Measurements from ENCODE around the gene ACTRT3.

ACTRT3 gene

GRCh38 chr3:169772897-169773816 lies 3.8 kb upstream of the ACTRT3 start, which contains the start of gene MYNN (continued):
- TF ChIP-seq ZNF473 (tag by site-specific recombination; IDR thresholded peaks at IDR 0.05) (no peak), ZNF362 (tag by site-specific recombination; IDR thresholded peaks at IDR 0.05) (no peak), ZSCAN18 (tag by site-specific recombination; IDR thresholded peaks at IDR 0.05) (no peak), KLF8 (tag by site-specific recombination; IDR thresholded peaks at IDR 0.05) (peak; percentile 45; the same call in 1 of the 2 replicates), ZNF112 (tag by site-specific recombination; IDR thresholded peaks at IDR 0.05) (no peak), ZBTB26 (tag by site-specific recombination; optimal IDR thresholded peaks at IDR 0.05) (peak; percentile 42), ZNF19 (tag by site-specific recombination; IDR thresholded peaks at IDR 0.05; ENCODE audit: low read depth) (no peak), PRDM2 (tag by site-specific recombination; IDR thresholded peaks at IDR 0.05; ENCODE audit: borderline replicate concordance) (no peak), ZNF404 (tag by site-specific recombination; IDR thresholded peaks at IDR 0.05) (no peak), ZNF266 (tag by site-specific recombination; IDR thresholded peaks at IDR 0.05; ENCODE audit: low read depth) (no peak), YY1 (tag by site-specific recombination; IDR thresholded peaks at IDR 0.05) (peak; percentile 82), ZNF174 (tag by site-specific recombination; IDR thresholded peaks at IDR 0.05) (no peak), KLF16 (tag by site-specific recombination; IDR thresholded peaks at IDR 0.05) (0 out of 2 replicates have a peak, but pooled peaks have one; percentile 32), ZNF561 (tag by site-specific recombination; IDR thresholded peaks at IDR 0.05; ENCODE audit: borderline replicate concordance) (no peak), ZFP37 (tag by site-specific recombination; IDR thresholded peaks at IDR 0.05) (peak; percentile 85), ZNF600 (tag by site-specific recombination; IDR thresholded peaks at IDR 0.05) (peak; percentile 100), HOXA7 (CRISPR knock-in tag; IDR thresholded peaks at IDR 0.05; ENCODE audit: borderline replicate concordance) (no peak), ZFP3 (tag by site-specific recombination; IDR thresholded peaks at IDR 0.05; ENCODE audit: low read depth) (no peak), ZNF692 (tag by site-specific recombination; IDR thresholded peaks at IDR 0.05) (peak; percentile 9), ZNF121 (tag by site-specific recombination; IDR thresholded peaks at IDR 0.05) (no peak), ZNF302 (tag by site-specific recombination; IDR thresholded peaks at IDR 0.05; ENCODE audit: low read depth) (no peak), ZNF677 (tag by site-specific recombination; IDR thresholded peaks at IDR 0.05) (no peak), ZSCAN4 (tag by site-specific recombination; IDR thresholded peaks at IDR 0.05) (peak; percentile 33; the same call in 1 of the 2 replicates), ZBTB8A (tag by site-specific recombination; IDR thresholded peaks at IDR 0.05) (peak; percentile 54; the same call in 1 of the 2 replicates), ZNF76 (tag by site-specific recombination; IDR thresholded peaks at IDR 0.05; ENCODE audit: borderline replicate concordance, low read depth) (peak; percentile 90), ZIC2 (tag by site-specific recombination; IDR thresholded peaks at IDR 0.05) (peak; percentile 90), ZNF433 (tag by site-specific recombination; IDR thresholded peaks at IDR 0.05; ENCODE audit: low read depth) (no peak)

All from HEK293 (cell line).